ENCODE results near the gene BHLHA15.

BHLHA15 gene

DNA sequence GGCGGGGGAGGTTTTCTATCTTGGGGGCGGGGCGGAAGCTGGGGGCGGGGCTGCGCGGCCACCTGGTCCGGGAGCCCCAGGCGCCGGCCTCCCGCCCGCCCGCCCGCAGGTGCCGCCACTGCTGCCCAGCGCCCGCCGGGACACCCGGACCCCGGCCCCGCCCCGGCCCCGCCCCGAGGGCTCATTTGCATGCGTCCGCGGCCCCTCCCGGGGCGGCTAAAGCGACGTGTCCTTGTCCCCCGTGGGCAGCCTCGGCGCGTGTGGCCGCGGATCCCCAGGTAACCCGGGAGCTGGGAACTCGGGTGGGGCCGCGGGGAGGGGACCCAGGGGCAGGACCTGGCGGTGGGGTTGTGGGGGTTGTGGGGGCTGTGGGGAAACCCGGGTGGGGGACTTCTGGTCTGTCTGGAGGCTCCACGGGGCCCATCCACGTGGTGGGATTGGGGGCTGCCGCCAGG, at the start of gene BHLHA15:
TSS of gene BHLHA15 (plus strand) at position 219 of the 455 bp plus-strand sequence. CDS start 871 bp downstream, outside the sequence.
- peak within 1 kb of the TSS; percentile 55 for H3K4me3 Mint-ChIP-seq
- no peaks in the 10 kb centered on the region for H3K36me3 Mint-ChIP-seq (ENCODE audit: low read depth)
- H3K4me1 Mint-ChIP-seq (ENCODE audit: low read depth), result no peaks in the 10 kb centered on the region
- H3K9me3 Mint-ChIP-seq, result no peaks in the 10 kb centered on the region
- H3K27me3 Mint-ChIP-seq, result no peaks in the 10 kb centered on the region
- no peak within 1 kb of the TSS for H3K27ac Mint-ChIP-seq

DNA sequence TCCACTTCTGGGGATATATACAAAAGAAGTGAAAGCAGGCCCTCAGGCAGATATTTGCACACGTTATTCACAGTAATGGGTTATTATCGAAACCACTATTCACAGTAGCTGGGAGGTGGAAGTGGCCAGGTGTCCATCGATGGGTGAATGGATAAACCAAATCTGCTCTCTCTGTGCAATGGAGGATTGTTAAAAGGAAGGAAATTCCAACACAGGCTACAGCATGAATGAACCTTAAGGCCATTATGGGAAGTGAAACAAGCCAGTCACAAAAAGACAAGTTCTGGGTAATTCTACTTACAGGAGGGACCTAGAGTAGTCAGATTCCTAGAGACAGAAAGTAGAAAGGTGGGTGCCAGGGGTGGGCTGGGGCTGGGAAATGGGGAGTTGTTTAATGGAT, 48.5 kb upstream of the BHLHA15 start:
- Mint-ChIP-seq H3K4me1 (ENCODE audit: low read depth) (peaks cover 5% of the 10 kb centered on the region), H3K36me3 (ENCODE audit: low read depth) (peaks cover 6% of the 10 kb centered on the region), H3K27ac (no peak overlapping the region), H3K27me3 (no peaks in the 10 kb centered on the region), H3K9me3 (no peaks in the 10 kb centered on the region), H3K4me3 (no peak overlapping the region)

DNA sequence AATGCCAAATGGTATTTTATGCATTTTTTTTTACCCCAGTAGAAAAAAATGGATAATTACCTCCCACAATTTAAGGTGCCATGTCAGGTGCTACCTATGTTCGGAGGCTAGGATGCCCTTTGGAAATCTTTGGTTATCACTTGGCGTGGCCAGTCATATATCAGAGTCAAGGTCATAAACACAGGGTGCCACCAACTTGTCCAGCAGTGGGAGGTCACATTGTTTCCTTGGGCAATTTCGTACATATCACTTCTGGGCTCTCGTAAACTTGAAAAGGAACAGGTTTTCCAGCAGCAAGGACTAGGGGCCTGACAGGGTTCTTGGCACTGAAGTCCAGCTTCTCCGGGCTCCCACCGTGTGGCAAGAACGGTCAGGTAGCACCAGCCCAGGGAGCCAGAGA, 48.0 kb upstream of the BHLHA15 start:
- H3K36me3 Mint-ChIP-seq (ENCODE audit: low read depth), result peaks cover 5% of the 10 kb centered on the region
- H3K27me3 Mint-ChIP-seq, result no peaks in the 10 kb centered on the region
- H3K27ac Mint-ChIP-seq, result no peak overlapping the region
- H3K4me3 Mint-ChIP-seq, result no peak overlapping the region
- H3K4me1 Mint-ChIP-seq (ENCODE audit: low read depth), result peaks cover 5% of the 10 kb centered on the region
- H3K9me3 Mint-ChIP-seq, result no peaks in the 10 kb centered on the region

DNA sequence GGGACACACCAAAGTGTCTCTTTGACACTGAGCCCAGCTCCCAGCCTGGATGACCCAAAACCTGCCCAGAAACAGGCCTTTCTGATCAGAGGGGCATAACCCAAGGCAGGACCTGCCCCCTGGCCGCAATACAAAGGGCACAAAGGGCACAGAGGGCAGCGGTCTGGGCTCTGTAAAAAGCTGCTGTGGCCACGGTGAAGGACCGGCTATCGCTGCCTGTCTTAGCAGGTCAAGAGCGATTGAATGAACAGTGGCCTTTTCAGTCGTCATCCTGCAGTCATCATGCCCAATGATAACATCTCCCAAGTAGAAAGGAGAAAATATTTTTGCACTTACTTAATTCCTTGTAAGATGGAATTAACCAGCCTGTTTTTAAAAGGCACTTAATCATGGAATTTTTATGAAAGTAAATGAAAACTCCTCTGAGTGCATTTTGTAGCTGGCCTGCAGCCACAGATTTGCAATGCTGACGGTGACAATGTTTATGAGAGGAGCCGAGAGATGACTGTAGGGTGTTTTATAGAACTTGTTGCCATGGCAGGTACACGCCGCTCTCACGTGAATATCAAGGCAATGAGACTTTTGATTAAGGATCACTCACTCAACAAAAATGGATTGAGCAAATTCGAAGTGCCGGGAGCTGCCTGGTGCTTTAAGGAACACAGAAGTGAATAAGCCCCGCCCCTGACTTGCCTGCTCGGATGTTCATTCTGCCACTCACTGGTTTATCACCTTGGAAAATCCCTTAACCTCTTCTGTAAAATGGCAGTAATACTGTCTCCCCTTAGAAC, 47.3 kb upstream of the BHLHA15 start:
- no peak overlapping the region for H3K4me3 Mint-ChIP-seq
- H3K27me3 Mint-ChIP-seq, result no peaks in the 10 kb centered on the region
- H3K4me1 Mint-ChIP-seq (ENCODE audit: low read depth), result peaks cover 8% of the 10 kb centered on the region
- no peaks in the 10 kb centered on the region for H3K9me3 Mint-ChIP-seq
- H3K27ac Mint-ChIP-seq, result no peak overlapping the region
- H3K36me3 Mint-ChIP-seq (ENCODE audit: low read depth), result peaks cover 5% of the 10 kb centered on the region

DNA sequence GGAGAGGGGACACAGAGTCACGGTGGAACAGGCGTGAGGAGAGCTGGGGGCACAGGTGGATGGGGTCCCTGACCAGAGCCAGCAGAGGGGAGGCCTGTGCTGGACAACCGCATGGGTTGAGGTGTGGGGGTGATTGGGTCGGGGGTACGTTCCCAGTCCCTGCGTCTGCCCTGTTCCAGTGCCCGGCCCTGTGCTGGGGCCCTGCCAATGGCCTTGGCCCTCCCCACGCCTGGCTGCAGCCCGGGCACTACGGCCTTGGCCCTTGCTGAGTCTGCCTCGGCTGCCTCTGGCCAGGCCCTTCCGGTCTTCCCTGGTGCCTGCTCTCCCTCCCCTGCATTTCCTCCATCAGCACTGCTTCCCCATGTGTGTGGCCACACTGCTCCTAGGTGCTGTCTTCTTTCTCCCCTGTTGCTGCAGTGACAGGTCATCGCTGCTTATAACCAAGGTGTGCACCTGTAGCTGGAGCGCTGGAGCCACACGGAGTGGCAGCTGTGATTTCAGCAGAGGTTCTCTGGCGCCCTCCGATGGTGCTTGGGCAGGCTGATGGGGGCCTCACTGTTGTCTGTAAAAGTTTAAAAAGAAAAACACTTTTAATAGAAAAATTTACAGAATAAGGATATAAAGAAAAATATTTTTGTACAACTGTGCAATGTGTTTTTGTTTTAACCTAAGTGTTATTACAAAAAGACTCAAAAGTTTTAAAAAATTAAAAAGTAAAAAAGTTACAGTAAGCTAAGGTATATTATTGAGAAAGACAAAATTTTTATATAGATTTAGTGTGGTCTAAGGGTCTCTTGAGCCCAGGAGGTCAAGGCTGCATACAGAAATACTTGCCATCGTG, 45.2 kb upstream of the BHLHA15 start:
- Mint-ChIP-seq H3K4me1 (ENCODE audit: low read depth) (peaks cover 8% of the 10 kb centered on the region), H3K27me3 (no peaks in the 10 kb centered on the region), H3K36me3 (ENCODE audit: low read depth) (no peaks in the 10 kb centered on the region), H3K9me3 (no peaks in the 10 kb centered on the region), H3K4me3 (no peak overlapping the region), H3K27ac (no peak overlapping the region)

DNA sequence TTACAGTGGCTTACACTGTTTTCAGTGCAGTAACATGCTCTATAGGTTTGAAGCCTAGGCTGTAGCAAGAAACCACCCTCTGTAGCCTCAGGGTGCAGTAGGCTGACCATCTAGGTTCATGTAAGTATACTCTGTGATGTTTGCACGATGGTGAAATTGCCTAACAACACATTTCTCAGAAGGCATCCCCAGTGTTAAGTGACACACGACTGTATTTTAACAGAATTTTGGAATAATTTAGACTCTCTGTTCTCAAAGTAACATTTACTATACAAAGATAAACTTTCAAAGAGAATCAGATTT, 44.6 kb upstream of the BHLHA15 start:
- no peaks in the 10 kb centered on the region for H3K9me3 Mint-ChIP-seq
- H3K4me1 Mint-ChIP-seq (ENCODE audit: low read depth), result peaks cover 8% of the 10 kb centered on the region
- H3K4me3 Mint-ChIP-seq, result no peak overlapping the region
- peaks cover 5% of the 10 kb centered on the region for H3K36me3 Mint-ChIP-seq (ENCODE audit: low read depth)
- H3K27ac Mint-ChIP-seq, result no peak overlapping the region
- no peaks in the 10 kb centered on the region for H3K27me3 Mint-ChIP-seq

DNA sequence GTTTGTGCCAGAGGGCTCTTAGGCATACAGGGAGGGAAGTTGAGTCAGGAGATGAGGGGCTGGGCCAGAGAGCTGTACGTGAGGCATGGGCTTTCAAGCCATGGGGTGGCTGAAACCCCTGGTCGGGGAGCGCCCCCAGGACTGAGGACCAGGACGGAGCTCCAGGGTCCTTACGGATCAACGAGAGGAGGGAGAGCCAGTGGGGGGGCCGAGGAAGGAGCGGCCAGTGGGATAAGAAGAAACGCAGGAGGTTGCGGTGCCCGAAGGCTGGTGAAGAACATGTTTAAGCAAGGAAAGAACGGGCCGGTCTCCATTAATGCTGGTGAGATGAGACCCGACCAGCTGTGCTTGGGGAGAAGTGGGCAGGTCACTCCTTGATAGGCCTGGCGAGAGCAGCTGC, 43.6 kb upstream of the BHLHA15 start:
- no peak overlapping the region for H3K4me3 Mint-ChIP-seq
- peaks cover 7% of the 10 kb centered on the region for H3K4me1 Mint-ChIP-seq (ENCODE audit: low read depth)
- H3K27me3 Mint-ChIP-seq, result no peaks in the 10 kb centered on the region
- peaks cover 9% of the 10 kb centered on the region for H3K36me3 Mint-ChIP-seq (ENCODE audit: low read depth)
- H3K27ac Mint-ChIP-seq, result no peak overlapping the region
- no peaks in the 10 kb centered on the region for H3K9me3 Mint-ChIP-seq

DNA sequence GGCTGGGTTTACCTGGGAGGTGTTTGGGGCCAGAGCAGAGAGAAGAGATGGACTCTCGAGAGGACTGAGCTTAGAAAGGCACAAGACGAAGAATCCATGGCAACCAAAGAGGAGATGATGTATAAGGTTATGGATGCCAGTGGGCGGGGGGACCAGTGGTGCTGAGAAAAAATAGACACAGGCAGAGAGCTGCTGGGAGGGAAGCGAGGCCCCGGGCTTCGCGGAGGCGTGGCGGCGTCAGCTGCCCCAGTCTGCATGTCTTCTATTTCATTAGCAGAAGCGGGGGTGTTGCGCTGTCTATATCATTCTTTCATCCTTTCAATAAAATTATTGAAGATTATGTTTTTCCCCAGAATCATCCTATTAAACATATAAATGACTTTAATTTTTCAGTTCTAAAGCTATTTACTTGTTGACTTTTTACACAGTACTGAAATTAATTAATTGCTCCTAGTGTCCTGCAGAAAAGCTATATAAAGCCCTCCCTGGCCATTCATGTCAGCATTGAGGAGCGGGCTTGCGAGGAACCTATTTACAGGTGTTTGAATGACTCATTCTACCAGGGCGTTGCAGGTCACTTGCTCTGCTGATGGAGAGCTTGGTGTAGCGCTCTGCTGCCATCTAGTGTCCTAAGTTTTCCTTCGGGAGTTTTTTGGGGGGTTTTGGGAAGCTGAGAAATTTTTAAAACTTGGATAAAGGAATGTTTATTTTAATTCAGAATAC, 42.9 kb upstream of the BHLHA15 start:
- peaks cover 9% of the 10 kb centered on the region for H3K36me3 Mint-ChIP-seq (ENCODE audit: low read depth)
- H3K27me3 Mint-ChIP-seq, result no peaks in the 10 kb centered on the region
- H3K27ac Mint-ChIP-seq, result no peak overlapping the region
- H3K4me3 Mint-ChIP-seq, result no peak overlapping the region
- H3K4me1 Mint-ChIP-seq (ENCODE audit: low read depth), result peaks cover 4% of the 10 kb centered on the region
- H3K9me3 Mint-ChIP-seq, result no peaks in the 10 kb centered on the region

DNA sequence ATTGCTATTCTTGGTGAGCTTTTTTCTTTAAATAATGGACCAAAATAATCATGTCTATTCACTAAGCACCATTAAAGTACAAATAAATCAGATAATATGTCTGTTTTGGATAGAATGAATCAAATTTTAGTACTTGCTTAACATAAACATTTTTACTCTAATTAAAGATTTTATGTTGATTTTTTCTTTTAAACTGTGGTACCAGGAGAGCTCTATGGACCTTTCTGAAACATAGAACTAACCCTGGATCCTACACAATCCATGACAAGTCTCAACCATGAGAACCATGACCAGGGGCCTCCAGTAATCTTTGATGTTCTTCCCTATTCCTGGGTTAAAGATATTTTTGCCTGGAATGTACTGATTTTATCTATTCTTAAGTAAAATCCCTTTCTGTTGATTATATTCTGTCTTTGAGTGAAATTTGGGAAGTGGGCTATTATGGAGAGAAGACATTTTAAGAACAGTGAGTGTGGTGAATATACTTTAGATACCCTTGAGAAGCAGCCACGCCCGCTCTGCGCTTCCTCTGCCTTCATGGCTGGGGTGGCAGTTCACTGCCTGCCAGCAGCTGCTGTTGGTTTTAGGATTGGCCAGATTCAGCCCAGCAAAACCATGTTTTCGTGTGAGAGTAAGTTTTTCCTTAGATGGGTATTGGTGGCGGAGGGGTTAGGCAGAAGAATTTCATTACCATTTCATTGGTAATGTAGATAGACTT, 42.2 kb upstream of the BHLHA15 start:
- H3K4me1 Mint-ChIP-seq (ENCODE audit: low read depth), result peaks cover 4% of the 10 kb centered on the region
- no peaks in the 10 kb centered on the region for H3K9me3 Mint-ChIP-seq
- no peaks in the 10 kb centered on the region for H3K27me3 Mint-ChIP-seq
- H3K27ac Mint-ChIP-seq, result no peak overlapping the region
- H3K4me3 Mint-ChIP-seq, result no peak overlapping the region
- peaks cover 9% of the 10 kb centered on the region for H3K36me3 Mint-ChIP-seq (ENCODE audit: low read depth)

DNA sequence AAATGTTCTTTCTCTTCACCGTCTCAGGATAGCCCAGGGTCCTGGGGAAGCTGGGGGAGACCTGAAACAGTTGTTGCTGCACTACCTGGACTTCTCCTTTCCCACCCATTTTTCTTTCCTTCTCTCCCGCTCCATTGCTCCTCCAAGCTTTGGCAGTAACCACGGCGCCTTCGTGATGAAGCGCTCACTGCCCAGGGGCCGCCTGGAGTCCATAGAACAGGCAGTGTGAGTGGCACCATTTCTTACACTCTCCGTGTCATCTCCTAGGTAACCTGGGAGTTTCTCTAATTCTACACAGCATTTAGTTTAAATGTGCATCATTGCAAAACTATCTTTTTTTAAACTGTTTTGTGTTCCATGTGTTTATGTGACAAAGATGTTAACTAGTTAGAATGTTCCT, 40.3 kb upstream of the BHLHA15 start:
- H3K27me3 Mint-ChIP-seq, result no peaks in the 10 kb centered on the region
- H3K9me3 Mint-ChIP-seq, result no peaks in the 10 kb centered on the region
- H3K4me1 Mint-ChIP-seq (ENCODE audit: low read depth), result peaks cover 4% of the 10 kb centered on the region
- H3K36me3 Mint-ChIP-seq (ENCODE audit: low read depth), result peaks cover 13% of the 10 kb centered on the region
- no peak overlapping the region for H3K27ac Mint-ChIP-seq
- no peak overlapping the region for H3K4me3 Mint-ChIP-seq

DNA sequence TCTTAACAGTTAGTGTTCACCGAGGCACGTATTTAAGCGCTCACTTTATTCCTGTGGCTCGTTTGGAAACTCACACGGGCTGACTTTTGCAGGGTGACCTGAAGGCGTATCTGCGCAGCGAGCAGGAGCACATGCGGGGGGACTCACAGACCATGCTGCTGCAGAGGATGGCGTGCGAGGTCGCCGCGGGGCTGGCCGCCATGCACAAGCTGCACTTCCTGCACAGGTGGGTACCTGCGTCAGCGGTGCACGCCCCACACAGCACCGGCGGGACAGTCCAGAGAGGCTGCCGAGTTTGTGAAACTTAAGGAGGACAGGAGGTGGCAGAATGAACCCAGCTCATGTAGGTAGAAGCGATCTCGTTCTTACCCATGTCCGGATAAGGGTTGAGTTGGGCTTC, 39.8 kb upstream of the BHLHA15 start:
- H3K4me3 Mint-ChIP-seq, result no peak overlapping the region
- H3K36me3 Mint-ChIP-seq (ENCODE audit: low read depth), result peaks cover 13% of the 10 kb centered on the region
- no peaks in the 10 kb centered on the region for H3K27me3 Mint-ChIP-seq
- no peaks in the 10 kb centered on the region for H3K9me3 Mint-ChIP-seq
- H3K27ac Mint-ChIP-seq, result no peak overlapping the region
- H3K4me1 Mint-ChIP-seq (ENCODE audit: low read depth), result peaks cover 4% of the 10 kb centered on the region

DNA sequence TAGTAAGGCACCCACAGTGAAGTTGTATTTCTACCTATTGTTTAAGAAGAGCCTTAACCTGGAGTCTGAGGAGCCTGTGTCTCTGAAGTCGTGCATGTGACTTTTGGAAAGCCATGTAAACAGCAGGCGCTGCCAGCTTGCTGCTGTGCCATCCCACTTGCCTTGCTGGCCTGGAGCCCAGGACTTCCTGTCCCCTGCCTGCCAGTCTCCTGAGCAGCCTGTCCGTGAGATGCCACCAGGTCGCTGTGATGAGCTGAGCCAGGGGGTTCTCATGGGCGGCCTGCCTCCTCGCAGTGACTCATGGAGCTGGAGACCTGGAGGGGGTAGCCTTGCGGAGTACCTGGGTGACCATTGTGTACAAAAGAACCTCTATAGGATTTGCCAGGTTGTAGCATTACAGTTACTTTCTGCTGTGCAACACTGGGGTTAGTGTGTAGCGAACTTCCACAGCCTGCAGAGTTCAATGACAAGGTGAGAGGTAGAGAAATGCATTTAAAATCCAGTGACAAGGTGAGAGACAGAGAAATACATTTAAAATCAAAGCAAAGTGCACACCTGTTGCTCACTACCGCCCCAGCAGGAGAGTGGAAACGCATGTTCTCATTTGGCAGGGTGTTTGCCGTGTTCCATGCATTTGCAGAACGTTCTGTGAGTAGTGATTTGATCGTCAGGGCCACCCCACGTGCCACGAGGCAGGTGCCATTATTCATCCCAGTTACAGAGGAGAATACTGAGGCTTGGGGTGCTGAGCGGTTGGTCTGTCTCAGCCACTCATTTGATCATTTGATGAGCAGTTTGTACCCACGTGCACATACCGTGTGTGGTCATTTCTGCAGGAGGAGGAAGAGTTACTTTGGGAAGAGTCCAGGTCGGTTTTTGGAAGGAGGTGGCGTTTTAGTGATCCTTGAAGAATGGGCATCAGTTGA, 36.6 kb upstream of the BHLHA15 start:
- Mint-ChIP-seq H3K4me1 (ENCODE audit: low read depth) (no peaks in the 10 kb centered on the region), H3K27me3 (no peaks in the 10 kb centered on the region), H3K27ac (no peak overlapping the region), H3K4me3 (no peak overlapping the region), H3K36me3 (ENCODE audit: low read depth) (peaks cover 13% of the 10 kb centered on the region), H3K9me3 (no peaks in the 10 kb centered on the region)

DNA sequence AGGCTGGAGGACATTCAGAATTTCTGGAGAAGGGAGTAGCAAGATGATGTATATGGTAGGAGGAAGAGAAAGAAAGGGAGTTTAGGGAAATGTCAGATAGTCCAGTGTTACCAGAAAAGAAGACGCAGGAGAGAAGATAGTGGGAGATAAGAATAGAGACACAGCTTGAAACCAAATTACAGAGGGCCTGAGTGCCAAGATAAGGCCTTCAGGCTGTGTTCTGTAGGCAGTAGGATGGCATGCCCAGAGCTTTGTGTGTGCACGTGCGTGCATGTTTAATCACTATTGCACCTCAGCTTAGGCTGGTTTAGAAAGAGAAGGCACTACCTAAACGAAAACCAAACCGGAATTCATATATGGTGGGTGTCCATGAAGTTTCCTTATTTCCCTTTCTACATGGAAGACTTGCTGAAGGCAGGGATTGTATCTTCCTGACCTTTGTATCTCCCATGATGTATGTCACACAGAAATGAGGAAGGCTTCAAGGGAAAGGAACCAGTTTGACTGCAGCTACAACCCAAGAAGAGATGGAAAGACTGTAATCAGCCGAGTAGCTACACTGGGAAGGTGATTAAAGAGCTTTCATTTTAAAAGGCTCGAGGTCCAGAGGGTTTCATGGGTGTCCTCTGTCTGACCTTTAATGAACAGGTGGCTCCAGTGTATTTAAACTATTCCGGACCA, 35.8 kb upstream of the BHLHA15 start:
- Mint-ChIP-seq H3K27me3 (no peaks in the 10 kb centered on the region), H3K9me3 (no peaks in the 10 kb centered on the region), H3K27ac (no peak overlapping the region), H3K36me3 (ENCODE audit: low read depth) (peaks cover 13% of the 10 kb centered on the region), H3K4me3 (no peak overlapping the region), H3K4me1 (ENCODE audit: low read depth) (no peaks in the 10 kb centered on the region)
